ENCODE data around the gene WDR17.

The WDR17 gene

DNA sequence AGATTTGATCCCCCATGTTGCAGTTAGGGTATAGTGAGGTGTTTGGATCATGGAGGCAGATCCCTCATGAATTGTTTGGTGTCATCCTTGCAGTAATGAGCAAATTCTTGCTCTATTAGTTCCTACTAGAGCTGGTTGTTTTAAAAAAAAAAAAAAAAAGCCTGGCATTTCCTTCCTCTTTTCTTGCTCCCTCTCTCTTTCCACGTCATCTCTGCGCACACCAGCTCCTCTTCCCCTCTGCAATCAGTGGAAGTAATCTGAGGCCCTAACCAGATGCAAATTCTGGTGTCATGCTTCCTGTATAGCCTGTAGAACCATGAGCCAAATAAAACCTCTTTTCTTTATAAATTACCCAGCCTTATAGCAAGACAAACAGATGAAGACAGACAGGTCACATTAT lies 24.5 kb downstream of the WDR17 start:
- TF ChIP-seq, protein P1, sequence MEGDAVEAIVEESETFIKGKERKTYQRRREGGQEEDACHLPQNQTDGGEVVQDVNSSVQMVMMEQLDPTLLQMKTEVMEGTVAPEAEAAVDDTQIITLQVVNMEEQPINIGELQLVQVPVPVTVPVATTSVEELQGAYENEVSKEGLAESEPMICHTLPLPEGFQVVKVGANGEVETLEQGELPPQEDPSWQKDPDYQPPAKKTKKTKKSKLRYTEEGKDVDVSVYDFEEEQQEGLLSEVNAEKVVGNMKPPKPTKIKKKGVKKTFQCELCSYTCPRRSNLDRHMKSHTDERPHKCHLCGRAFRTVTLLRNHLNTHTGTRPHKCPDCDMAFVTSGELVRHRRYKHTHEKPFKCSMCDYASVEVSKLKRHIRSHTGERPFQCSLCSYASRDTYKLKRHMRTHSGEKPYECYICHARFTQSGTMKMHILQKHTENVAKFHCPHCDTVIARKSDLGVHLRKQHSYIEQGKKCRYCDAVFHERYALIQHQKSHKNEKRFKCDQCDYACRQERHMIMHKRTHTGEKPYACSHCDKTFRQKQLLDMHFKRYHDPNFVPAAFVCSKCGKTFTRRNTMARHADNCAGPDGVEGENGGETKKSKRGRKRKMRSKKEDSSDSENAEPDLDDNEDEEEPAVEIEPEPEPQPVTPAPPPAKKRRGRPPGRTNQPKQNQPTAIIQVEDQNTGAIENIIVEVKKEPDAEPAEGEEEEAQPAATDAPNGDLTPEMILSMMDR (IDR thresholded peaks at IDR 0.05) = no peak

DNA sequence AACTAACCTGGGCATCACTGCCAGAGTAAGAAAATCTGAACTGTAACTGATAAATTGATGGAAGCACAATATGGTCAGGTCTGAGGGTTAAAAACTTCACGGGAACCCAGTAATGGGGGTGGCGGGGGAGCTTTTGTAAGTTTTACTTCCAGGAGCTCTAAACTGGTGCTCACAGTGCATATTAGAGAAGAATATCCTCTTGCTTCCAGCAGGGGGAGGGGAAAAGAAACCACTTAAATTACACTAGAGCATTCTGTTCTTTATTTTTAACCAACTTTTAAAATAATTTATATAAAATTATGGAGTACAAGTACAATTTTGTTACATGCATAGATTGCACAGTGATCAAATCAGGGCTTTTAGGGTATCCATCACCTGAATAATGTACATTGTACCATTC lies 33.7 kb downstream of the WDR17 start:
- TF ChIP-seq, protein P1 (IDR thresholded peaks at IDR 0.05) = no peak

DNA sequence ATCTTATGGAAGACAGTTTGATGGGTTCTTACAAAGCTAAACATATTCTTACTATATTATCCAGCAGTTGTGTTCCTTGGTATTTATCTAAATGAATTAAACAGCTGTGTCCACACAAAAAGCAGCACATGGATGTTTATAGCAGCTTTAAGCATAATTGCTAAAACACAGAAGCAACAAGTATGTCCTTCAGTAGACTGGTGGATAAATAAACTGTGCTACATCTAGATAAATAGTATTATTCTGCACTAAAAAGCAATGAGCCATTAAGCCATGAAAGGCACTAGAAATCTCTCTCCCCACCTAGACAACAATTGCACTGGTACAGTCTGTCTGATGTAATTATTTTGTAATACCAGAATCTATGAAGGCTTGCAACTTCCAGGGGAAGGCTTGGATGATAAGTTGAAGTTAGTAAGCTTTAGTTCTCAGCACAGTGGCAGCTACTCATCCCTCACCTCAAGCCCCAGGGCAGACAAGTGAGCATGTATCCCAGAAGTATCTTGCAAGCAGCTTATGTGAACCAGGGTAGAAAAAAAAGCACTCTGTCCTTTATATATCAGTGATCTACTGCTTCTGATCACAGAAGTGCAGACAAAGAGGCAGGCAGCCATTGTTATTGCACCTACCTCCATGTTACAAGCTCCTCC lies 36.9 kb downstream of the WDR17 start:
- TF ChIP-seq, protein P1 (IDR thresholded peaks at IDR 0.05) = no peak

DNA sequence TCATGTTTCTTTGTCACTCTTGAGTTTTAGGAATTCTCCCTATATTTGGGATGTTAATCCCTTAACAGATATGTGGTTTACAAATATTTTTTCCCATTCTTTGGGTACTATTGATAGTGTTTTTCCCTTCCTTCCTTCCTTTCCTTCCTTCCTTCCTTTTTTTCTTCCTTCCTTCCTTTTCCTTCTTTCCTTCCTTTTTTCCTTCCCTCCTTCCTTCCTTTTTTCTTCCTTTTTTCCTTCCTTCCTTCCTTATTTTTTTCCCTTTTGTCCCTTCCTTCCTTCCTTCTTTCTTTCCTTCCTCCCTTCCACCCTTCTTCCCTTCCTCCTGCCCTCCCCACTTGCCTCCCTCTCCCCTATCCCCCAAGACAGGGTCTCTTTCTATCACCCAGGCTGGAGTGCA lies 42.1 kb downstream of the WDR17 start:
- TF ChIP-seq, protein P1 (IDR thresholded peaks at IDR 0.05) = no peak

DNA sequence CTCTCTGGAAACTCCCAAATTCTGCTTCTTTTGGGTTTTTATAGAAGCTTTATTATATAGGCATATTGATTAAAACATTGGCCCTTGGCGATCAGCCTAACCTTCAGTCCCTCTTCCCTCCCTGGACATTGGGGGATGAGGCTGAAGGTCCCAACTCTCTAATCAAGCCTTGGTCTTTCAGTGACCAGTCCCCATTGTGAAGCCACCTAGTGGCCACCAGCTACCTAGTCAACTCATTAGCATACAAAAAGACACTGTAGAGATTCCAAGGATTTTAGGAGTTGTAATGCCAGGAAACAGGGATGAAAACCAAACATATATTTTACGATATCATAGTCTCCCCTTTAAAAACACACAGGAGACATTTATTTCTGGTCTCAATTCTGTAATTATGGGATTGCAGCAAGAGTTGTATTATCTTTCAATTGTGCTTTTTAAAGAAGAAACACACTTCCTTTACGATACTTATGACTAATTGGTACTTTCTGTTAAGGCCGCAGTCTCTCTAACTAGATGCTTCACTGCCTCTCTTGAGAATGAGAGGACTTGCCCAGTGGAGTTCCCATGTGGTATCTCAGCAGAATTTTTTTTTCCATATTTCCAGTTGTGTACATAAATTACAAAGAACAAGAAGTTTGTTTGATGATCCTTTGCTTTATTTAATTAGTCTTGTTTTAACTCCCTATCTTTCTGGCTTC lies 58.2 kb downstream of the WDR17 start:
- TF ChIP-seq, protein P1 (IDR thresholded peaks at IDR 0.05) = peak; percentile 72

DNA sequence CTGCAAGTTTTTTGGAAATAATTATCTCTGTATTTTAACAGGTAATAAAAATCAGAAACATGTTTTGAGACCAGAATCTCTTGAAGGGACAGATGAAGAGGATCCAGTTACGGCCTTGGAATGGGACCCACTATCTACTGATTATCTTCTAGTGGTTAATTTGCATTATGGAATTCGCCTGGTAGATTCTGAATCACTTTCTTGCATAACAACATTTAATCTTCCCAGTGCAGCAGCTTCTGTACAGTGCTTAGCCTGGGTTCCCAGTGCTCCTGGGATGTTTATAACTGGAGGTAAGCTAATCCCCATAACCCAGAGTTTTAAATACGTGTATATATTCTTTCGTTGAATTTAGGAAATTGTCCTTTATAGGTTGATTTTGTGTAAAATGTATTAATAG lies 59.4 kb downstream of the WDR17 start:
- TF ChIP-seq, protein P1 (IDR thresholded peaks at IDR 0.05) = no peak

DNA sequence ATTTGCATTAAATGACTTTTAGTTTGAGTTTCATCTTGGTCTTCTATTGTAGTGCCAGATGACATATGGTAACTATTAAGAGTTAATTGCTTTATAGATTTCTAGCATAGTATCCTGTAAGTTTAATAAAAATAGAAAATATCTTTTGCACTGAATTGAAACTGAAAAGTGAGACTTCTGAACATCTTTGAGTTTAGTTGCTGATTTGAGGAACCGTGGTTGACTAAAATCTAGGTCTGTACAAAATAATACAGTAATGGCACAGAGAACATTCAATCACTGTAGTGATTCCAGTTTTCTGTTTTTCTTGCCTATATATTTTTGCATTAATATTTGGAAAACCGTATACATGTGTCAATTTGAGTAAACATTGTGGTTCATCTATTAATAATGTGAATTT lies 69.0 kb downstream of the WDR17 start:
- TF ChIP-seq, protein P1 (IDR thresholded peaks at IDR 0.05) = no peak

Data from LNCAP (cell line).